Esophagus squamous epithelium (tissue), 4 donors: ENCODE results near the gene GATA2.

ENCODE experiments used
- POLR2A ChIP-seq, 4 donors: fragments of 450-650 bp; IDR thresholded peaks; one replicate each; pipeline ENCODE4 v1.6.1; 2017; ENCODE audit warnings: antibody characterized with exemption in 4 of 4, mild to moderate bottlenecking in 4 of 4, moderate library complexity in 3 of 4
- TF ChIP-seq, protein P1 (sequence below), 6 experiments: fragments of 450-650 bp in 4 of 6; fragments of 200-600 bp in 2 of 6; sonication (generic) in 2 of 6; IDR thresholded peaks; one replicate each; pipeline ENCODE4 v1.5.1; 2016 to 2019; ENCODE audit warnings: antibody characterized with exemption in 6 of 6, mild to moderate bottlenecking in 4 of 6, moderate library complexity in 4 of 6

DNA sequence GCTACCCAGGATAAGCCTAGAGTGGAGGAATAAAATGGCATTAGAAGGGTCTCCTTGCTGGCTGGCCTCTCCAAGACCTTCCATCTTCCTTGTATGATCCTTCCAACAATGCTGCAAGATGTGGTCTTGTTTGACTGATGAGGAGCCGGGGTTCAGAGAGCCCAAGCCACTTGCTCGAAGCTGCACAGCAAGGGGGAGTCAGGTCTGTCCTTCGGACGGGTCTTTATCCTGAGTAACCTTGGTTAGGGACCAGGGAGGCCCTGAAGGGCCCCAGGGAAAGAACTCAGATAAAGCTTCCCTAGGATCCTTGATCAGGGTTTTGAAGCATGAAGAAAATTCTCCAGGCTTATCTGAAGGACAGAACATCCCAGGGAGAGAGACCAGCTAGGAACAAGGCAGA lies 19.3 kb downstream of the GATA2 start:
- no peak for TF ChIP-seq POLR2A (IDR thresholded peaks at IDR 0.05)
- TF ChIP-seq, protein P1, sequence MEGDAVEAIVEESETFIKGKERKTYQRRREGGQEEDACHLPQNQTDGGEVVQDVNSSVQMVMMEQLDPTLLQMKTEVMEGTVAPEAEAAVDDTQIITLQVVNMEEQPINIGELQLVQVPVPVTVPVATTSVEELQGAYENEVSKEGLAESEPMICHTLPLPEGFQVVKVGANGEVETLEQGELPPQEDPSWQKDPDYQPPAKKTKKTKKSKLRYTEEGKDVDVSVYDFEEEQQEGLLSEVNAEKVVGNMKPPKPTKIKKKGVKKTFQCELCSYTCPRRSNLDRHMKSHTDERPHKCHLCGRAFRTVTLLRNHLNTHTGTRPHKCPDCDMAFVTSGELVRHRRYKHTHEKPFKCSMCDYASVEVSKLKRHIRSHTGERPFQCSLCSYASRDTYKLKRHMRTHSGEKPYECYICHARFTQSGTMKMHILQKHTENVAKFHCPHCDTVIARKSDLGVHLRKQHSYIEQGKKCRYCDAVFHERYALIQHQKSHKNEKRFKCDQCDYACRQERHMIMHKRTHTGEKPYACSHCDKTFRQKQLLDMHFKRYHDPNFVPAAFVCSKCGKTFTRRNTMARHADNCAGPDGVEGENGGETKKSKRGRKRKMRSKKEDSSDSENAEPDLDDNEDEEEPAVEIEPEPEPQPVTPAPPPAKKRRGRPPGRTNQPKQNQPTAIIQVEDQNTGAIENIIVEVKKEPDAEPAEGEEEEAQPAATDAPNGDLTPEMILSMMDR (IDR thresholded peaks at IDR 0.05): no peak
